Karpas-422 (cell line): ENCODE data around the gene PHF12. TPM values are rescaled to one million over a fixed set of nuclear protein-coding genes. Genes with fewer than 3 reads are reported as not detected.

Experiments
- DNase-seq: peaks from one replicate; pipeline ENCODE4 v3.0.0-alpha.2; 2015
- H2AFZ ChIP-seq: fragments of 200-600 bp; sonication (generic); 2 replicates; pipeline ENCODE4 v1.6.1; 2014; ENCODE audit warnings: antibody characterized with exemption, low read length, mixed read lengths
- H3K27ac ChIP-seq: fragments of 200-600 bp; sonication (generic); 2 replicates; pipeline ENCODE4 v1.5.1; 2014; ENCODE audit warnings: mild to moderate bottlenecking, low read length, moderate library complexity
- H3K27me3 ChIP-seq: fragments of 200-600 bp; sonication (generic); 2 replicates; pipeline ENCODE4 v1.6.1; 2014; ENCODE audit warnings: low read length, mixed read lengths
- H3K36me3 ChIP-seq: fragments of 200-600 bp; sonication (generic); 2 replicates; pipeline ENCODE4 v1.6.1; 2014; ENCODE audit warnings: low read length, mixed read lengths; ENCODE audit not compliant: insufficient read depth
- H3K4me1 ChIP-seq: fragments of 200-600 bp; sonication (generic); 2 replicates; pipeline ENCODE4 v1.6.1; 2014; ENCODE audit warnings: mild to moderate bottlenecking, low read length, mixed read lengths
- H3K4me2 ChIP-seq: fragments of 200-600 bp; sonication (generic); 2 replicates; pipeline ENCODE4 v1.6.1; 2014; ENCODE audit warnings: low read length, low read depth, mild to moderate bottlenecking; ENCODE audit not compliant: poor library complexity, severe bottlenecking
- H3K4me3 ChIP-seq: fragments of 200-600 bp; sonication (generic); 2 replicates; pipeline ENCODE4 v1.5.1; 2014; ENCODE audit warnings: mild to moderate bottlenecking, antibody characterized with exemption, low read length, mixed read lengths
- H3K79me2 ChIP-seq: fragments of 200-600 bp; sonication (generic); 2 replicates; pipeline ENCODE4 v1.6.1; 2014; ENCODE audit warnings: mild to moderate bottlenecking, low read length, mixed read lengths
- H3K9ac ChIP-seq: fragments of 200-600 bp; sonication (generic); 2 replicates; pipeline ENCODE4 v1.6.0; 2014; ENCODE audit warnings: low read length
- H3K9me2 ChIP-seq: fragments of 200-600 bp; sonication (generic), shearing (Covaris generic); replicated peaks from 2 replicates; pipeline ENCODE4 v1.6.0; 2014; ENCODE audit warnings: mild to moderate bottlenecking, low read length, moderate library complexity; ENCODE audit not compliant: insufficient read depth
- H3K9me3 ChIP-seq: fragments of 300-700, 200-600 bp; sonication (generic); 2 replicates; pipeline ENCODE4 v1.6.1; 2014; ENCODE audit warnings: low read length, mixed read lengths
- H4K20me1 ChIP-seq: fragments of 200-600 bp; sonication (generic); 2 replicates; pipeline ENCODE4 v1.6.1; 2014; ENCODE audit warnings: mild to moderate bottlenecking, antibody characterized with exemption, low read length, low read depth; ENCODE audit not compliant: insufficient read depth
- total RNA-seq: library from RNA; depleted of rRNA; stranded (reverse); fragments of >200 nt; shearing (Covaris generic); gene quantifications from 2 replicates; pipeline ENCODE4 v1.2.3, GENCODE V29; 2014; ENCODE audit warnings: low replicate concordance

The PHF12 gene
- total RNA-seq, 1 experiment from 2014 or later: 38.3 TPM

DNA sequence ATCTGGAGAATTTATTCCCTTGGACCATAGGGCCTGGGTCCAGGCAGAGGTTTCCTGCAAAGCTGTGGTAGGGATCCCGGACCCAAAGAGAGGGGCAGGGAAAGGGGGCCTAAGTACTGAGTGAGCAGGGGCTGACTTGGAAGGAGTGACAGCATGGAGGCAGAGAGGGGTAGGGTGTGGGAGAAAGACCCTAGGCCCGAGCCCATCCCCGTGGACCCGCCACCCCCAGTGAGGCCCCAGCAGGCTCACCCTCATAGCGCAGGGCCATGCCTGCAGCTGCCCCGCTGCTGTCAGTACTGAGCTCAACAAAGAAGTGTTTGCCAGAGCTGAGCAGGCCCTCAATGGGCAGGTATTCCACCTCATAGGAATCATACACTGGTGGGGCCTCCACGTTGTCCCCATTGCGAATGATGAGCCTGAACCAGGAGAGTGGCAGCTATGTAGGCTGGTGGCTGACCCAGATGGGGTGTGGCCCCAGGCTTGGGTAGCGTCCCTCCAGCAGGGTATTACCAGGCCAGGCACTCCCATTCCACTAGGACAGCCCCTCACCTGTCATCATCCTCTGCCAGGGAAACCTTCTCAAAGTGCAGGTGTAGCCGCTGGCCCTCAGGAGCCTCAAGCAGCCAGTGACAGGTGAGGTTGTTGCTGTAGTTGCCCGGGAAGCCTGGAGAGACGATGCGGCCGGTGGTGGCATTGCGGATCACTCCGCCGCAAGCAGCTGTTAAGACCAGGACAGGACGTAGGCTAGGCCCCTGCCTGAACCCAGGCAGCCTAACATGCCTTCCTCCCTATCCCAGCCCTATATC lies 9.1 kb upstream of the PHF12 start:
- Histone ChIP-seq H3K4me2 (no peak overlapping the region), H3K27ac (no peak overlapping the region), H3K4me3 (no peak overlapping the region), H3K9me3 (no peaks in the 10 kb centered on the region), H3K36me3 (no peaks in the 10 kb centered on the region), H3K4me1 (no peaks in the 10 kb centered on the region), H3K9me2 (no peaks in the 10 kb centered on the region), H4K20me1 (no peaks in the 10 kb centered on the region), H3K27me3 (no peaks in the 10 kb centered on the region), H3K79me2 (no peaks in the 10 kb centered on the region), H2AFZ (no peak overlapping the region), H3K9ac (no peak overlapping the region)
- no peak for DNase-seq

DNA sequence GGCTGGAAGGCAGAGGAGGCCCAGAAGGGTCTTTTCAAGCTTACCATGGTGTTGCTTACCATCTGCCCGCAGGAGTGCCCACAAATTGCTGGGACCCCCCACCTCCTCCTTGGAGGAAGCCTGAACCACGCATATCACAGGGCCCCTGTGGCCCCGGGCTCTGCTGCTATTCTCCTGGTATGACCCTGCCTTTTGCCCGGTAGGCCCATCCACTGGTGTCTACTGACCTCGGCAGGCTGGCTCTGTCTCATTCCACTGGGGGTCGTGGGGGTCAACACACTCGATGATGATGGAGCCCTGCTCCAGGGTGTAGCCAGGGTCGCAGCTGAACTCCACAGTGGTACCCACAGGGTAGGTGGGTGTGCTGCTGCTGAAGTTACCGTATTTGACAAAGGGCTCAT lies 8.2 kb upstream of the PHF12 start:
- H3K9me2 ChIP-seq: no peaks in the 10 kb centered on the region
- no peaks in the 10 kb centered on the region for H3K79me2 ChIP-seq
- no peak overlapping the region for H3K9ac ChIP-seq

DNA sequence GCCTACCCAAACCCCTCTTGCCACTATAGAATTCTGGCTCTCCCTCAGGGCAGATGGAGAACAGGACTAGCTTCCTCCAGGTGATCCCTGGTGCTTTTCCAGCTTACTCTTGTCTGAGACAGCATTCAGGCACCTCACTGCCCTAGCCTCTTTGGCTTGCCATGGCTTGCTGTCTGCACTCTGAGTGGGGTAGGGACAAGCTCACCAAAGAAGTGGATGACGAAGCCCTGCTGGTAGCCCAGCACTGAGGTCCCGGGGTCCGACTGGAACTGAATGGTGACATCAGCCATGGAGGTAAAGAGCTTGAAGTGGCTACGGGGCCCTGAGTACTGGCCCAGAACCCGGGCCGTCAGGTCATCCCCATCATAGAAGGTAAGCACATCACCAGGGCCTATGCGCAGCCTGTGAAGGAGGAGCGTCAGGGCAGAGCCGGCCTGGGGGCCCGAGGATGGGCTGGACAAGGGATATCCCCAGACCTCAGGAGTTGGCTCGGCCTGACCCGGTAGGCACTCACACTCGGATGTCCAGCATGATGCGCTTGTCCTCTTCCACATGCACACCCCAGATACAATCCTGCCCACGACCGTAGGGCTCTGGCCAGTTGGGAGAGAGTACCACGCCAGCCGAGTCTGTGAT lies 7.6 kb upstream of the PHF12 start:
- no peaks in the 10 kb centered on the region for H3K4me1 ChIP-seq
- no peak overlapping the region for H3K9ac ChIP-seq
- no peaks in the 10 kb centered on the region for H3K36me3 ChIP-seq

More for the DNA sequence above, 8.2 kb upstream of the PHF12 start:
- Histone ChIP-seq H3K4me1 (no peaks in the 10 kb centered on the region), H2AFZ (no peak overlapping the region), H3K27me3 (no peaks in the 10 kb centered on the region), H4K20me1 (no peaks in the 10 kb centered on the region), H3K9me3 (no peaks in the 10 kb centered on the region), H3K27ac (no peak overlapping the region), H3K36me3 (no peaks in the 10 kb centered on the region), H3K4me2 (no peak overlapping the region), H3K4me3 (no peak overlapping the region)
- no peak for DNase-seq

DNA sequence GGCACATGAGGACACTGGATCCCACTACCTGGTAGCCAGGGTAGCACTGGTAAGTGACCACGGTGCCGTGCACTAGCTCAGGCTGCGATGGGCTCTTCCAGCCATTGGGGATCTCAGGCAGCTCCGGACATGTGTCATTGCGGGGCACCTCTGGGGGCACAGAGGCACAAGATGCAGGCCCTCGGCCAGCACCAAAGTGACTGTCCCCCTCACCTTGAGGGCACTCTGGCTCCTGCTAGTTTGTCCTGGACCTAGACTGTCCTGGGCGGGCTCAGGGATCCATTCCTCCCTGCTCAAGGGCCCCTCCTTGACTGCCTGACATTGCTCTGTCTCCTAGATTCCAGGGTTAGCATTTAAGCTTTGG lies 6.7 kb upstream of the PHF12 start:
- Histone ChIP-seq H3K9me2 (no peaks in the 10 kb centered on the region), H2AFZ (no peak overlapping the region), H3K27me3 (no peaks in the 10 kb centered on the region), H3K4me3 (no peak overlapping the region), H4K20me1 (no peaks in the 10 kb centered on the region), H3K4me1 (peaks cover 5% of the 10 kb centered on the region), H3K36me3 (no peaks in the 10 kb centered on the region), H3K27ac (no peak overlapping the region), H3K9me3 (no peaks in the 10 kb centered on the region), H3K79me2 (no peaks in the 10 kb centered on the region), H3K9ac (no peak overlapping the region), H3K4me2 (no peak overlapping the region)
- no peak for DNase-seq

More for the DNA sequence above, 7.6 kb upstream of the PHF12 start:
- Histone ChIP-seq H3K4me2 (no peak overlapping the region), H3K27me3 (no peaks in the 10 kb centered on the region), H4K20me1 (no peaks in the 10 kb centered on the region), H3K4me3 (no peak overlapping the region), H3K27ac (no peak overlapping the region), H2AFZ (no peak overlapping the region), H3K79me2 (no peaks in the 10 kb centered on the region), H3K9me3 (no peaks in the 10 kb centered on the region), H3K9me2 (no peaks in the 10 kb centered on the region)
- no peak for DNase-seq

DNA sequence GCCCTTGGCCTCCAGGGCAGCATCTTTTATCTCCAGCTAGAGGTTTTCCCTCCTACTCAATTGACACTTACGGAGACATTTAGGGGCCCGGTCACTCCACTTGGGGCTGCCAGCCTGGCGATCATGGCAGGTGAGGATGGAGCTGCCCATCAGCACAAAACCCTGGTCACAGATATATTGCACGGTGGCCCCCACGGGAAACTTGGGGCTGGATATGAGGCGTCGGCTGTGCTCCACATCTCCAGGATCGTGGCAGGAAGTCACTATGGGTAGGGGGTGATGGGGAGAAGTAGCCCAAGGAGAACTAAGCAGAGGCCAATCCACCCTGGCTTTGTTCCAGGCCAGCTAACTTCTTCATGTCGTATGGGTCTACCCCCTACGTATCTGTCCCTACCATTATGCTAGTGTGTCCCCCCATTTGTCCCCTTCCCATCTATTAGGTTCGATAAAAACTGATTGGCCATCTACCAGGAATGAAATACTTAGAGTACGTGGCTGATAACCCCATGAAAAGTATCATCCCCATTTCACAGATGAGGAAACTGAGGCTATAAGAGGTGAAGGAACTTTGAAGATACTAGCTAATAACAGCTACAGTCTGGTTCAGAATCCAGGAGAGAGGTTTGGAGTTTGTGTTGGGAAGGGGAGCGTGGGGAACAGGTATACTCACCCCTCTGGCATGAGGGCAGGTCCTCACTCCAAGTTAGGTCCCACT lies 6.1 kb upstream of the PHF12 start:
- no peak for DNase-seq
- Histone ChIP-seq H3K4me2 (no peak overlapping the region), H3K36me3 (no peaks in the 10 kb centered on the region), H3K4me1 (peaks cover 10% of the 10 kb centered on the region), H3K27ac (no peak overlapping the region), H3K79me2 (no peaks in the 10 kb centered on the region), H3K9ac (no peak overlapping the region), H3K27me3 (no peaks in the 10 kb centered on the region), H3K4me3 (no peak overlapping the region), H2AFZ (no peak overlapping the region), H3K9me2 (no peaks in the 10 kb centered on the region), H4K20me1 (no peaks in the 10 kb centered on the region), H3K9me3 (no peaks in the 10 kb centered on the region)

DNA sequence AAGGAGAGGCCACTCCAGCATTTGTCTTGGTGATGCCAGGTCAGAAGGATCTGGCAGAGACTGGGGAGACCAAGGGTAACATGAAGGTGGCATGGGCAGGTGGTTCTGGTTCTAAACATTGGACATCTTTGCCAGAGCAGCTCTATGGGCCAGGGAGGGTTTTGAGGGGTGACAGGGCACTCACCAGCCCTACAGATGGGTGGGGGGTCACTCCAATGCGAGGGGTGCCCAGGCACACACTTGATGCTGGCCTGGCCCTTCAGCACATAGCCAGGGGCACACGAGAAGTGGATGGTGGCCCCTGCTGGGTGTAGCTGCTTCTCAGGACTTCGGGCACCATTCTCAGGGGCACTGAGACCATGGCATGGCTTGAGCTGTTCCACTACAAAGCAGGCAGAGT lies 5.5 kb upstream of the PHF12 start:
- no peak overlapping the region for H2AFZ ChIP-seq
- DNase-seq: no peak
- H3K4me2 ChIP-seq: no peak overlapping the region
- peaks cover 13% of the 10 kb centered on the region for H3K4me1 ChIP-seq
- no peak overlapping the region for H3K27ac ChIP-seq
- no peaks in the 10 kb centered on the region for H3K36me3 ChIP-seq
- H3K9ac ChIP-seq: no peak overlapping the region
- no peaks in the 10 kb centered on the region for H3K27me3 ChIP-seq
- no peaks in the 10 kb centered on the region for H4K20me1 ChIP-seq
- no peaks in the 10 kb centered on the region for H3K9me2 ChIP-seq
- no peaks in the 10 kb centered on the region for H3K79me2 ChIP-seq
- H3K9me3 ChIP-seq: no peaks in the 10 kb centered on the region
- no peak overlapping the region for H3K4me3 ChIP-seq

DNA sequence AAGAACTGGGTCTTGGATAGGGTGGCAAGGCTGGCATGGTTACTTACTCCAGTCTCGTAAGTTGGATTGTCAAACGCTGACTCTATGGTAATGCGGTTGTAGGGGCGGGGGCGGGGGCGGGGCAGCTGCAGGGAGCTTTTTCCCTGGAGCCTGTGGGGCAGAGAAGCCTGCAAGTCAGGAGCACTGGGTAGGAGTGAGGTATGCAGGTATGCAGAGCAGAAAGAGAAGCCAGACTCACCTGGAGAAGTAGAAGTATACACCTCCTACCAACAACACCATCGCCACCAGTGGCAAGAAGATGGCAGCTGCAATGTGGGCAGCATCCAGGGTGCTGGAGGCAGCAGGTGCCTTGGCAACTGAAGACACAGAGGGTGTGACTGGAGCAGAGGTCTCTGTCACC lies 4.8 kb upstream of the PHF12 start:
- Histone ChIP-seq H3K9me2 (no peaks in the 10 kb centered on the region), H3K4me1 (peaks cover 15% of the 10 kb centered on the region), H3K36me3 (no peaks in the 10 kb centered on the region), H3K9me3 (no peaks in the 10 kb centered on the region), H3K4me3 (no peak overlapping the region), H3K79me2 (no peaks in the 10 kb centered on the region; the same call in 1 of the 2 replicates), H4K20me1 (no peaks in the 10 kb centered on the region), H3K27me3 (no peaks in the 10 kb centered on the region), H2AFZ (no peak overlapping the region), H3K4me2 (no peak overlapping the region), H3K27ac (no peak overlapping the region), H3K9ac (no peak overlapping the region)
- DNase-seq: no peak

DNA sequence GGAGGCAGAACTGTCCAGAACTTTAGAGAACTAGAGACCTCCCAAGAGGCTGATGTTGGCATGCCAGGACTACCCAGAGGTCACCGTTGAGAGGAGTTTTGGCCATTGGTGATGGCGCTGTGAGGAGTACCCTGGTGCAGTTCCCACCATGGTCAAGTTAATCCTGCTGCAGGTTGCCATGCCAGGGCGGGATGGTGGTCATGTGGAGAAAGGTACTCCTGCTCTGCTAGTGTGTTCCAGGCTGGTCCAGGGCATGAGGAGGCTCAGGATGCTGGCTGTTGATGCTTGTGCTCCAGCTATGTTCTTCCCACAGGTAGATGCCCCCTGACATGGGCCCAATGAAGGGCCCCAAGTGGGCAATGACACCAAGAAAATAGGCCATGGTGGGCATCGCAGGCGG lies 4.1 kb upstream of the PHF12 start:
- Histone ChIP-seq H3K4me1 (peaks cover 15% of the 10 kb centered on the region), H3K27me3 (no peaks in the 10 kb centered on the region), H3K9ac (no peak overlapping the region), H3K4me2 (no peak overlapping the region), H3K9me2 (no peaks in the 10 kb centered on the region), H2AFZ (no peak overlapping the region), H3K27ac (no peak overlapping the region), H3K36me3 (no peaks in the 10 kb centered on the region), H4K20me1 (no peaks in the 10 kb centered on the region), H3K9me3 (no peaks in the 10 kb centered on the region), H3K4me3 (no peak overlapping the region), H3K79me2 (peaks cover 5% of the 10 kb centered on the region)
- no peak for DNase-seq
